GM18909 (cell line): ENCODE results near the gene CNTF.
"Not testable (repeated sequence)": the region's sequence is repeated elsewhere in the genome, so short reads cannot be mapped to it uniquely, and the experiment has no call there.

Experiments
- ATAC-seq: cut with Tn5 transposase; IDR thresholded peaks from one replicate; pipeline ENCODE4 v1.9.1; 2021; ENCODE audit warnings: mild to moderate bottlenecking; ENCODE audit not compliant: unreplicated experiment, poor library complexity

CNTF gene

DNA sequence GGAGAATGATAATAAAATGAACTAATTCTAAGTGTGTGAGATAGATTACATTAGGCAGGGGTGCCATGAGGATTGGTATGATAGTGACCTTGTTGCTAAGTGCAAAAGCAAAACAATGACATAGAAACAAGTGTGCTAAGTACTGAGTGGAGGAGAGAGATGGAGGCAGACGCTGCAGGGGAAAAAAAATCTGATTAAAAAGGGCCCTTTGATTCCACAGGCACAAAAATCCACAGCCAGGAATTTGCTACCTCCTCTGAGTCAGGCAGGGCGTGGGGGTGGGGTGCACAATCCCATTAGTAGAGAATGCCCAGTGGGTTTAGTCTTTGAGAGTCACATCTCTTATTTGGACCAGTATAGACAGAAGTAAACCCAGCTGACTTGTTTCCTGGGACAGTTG lies at the start of gene CNTF:
CNTF (plus strand) TSS at position 322 of the 400 bp plus-strand sequence. CDS start 88 bp downstream, outside the sequence.
- no peak for ATAC-seq

DNA sequence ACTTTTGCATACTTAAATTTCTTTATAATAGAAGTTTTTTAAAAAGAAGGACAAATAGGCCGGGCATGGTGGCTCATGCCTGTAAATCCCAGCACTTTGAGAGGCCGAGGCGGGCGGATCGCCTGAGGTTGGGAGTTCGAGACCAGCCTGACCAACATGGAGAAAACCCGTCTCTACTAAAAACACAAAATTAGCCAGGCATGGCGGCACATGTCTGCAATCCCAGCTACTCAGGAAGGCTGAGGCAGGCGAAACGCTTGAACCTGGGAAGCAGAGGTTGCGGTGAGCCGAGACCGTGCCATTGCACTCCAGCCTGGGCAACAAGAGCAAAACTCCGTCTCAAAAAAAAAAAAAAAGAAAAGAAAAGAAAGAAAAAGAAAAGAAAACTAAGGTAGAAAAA lies 49.6 kb upstream of the CNTF start:
- ATAC-seq, result not testable (repeated sequence)

DNA sequence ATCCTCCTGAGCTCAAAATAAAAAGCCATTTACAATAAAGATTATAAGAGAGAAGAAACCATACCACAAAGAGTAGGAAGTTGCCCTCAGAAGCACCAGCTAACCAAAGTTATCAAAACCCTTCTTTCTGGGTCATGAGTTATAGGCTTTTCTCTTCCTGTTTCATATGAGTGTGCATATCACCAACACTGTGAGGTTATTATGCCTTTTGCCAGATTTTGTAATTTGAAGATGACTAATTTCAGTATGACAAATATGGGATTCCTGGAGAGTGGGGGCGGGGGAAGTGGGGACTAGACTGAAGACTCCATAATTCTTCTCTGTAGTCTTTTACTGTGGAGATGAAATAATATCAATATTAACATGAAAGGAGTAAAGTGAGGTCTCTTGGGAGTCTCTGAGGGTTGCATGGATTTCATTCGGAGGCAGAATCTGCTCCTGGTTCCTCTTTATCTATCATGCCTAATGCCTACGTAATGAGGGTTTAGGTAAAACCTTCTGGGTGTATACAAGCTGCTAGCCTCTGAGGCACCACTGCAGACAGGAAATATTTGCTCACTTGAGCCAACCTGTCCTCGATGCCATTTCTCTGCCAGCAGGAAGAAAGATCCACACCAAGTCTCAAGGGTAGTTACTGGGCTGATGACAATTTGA lies 48.9 kb upstream of the CNTF start:
- peak; percentile 30 for ATAC-seq

DNA sequence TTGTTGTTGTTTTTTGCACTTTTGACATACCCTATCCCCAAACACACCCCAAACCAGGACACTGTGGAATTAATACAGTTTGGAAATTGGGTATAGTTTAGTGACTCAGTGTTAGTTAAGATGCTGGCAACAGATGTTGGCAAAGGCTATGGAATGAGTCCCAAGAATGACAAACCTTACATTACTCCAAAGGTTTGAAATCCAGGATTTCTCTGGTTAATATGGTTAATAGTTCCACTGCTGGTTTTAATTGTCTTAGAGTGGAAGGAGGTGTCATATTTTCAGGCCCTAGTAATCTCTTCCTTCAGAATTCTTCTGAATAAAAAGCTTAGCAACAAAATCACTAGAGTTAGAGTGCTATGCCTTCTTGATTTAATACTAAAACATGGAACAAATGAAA lies 47.6 kb upstream of the CNTF start:
- no peak for ATAC-seq

DNA sequence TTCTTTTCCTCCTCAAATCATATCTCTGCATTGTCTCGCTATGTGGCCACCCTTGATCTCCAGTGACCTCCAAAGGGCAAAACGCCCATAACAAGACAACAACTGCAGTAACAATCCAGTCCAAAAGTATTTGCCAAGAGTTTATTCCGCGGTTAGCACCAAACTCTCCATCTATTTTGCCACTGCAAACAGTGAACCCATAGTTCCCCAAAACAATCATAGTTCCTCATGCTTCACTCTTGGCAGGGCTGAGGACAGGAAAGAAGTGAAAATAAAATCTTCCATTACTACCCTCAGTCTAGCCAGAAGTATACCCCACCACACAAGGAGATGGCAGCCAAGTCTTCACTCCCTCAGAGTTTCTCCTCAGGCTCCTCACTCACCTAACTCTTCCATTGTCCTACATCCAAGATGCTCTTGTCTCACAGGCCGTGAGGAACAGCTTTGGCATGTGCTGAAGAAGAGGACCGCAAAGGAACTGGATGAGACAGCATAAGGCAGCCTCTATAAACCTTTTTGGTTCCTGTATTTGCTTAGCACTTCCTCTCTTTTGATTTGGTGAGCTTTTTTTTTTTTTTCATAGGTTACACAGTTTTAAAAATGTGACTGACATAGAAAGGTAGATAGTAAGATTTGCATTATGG lies 47.0 kb upstream of the CNTF start, which contains the start of gene LPXN:
LPXN (minus strand) TSS at position 480 of the 644 bp plus-strand sequence; CDS start at position 396, 84 bp downstream.
- no peak for ATAC-seq

DNA sequence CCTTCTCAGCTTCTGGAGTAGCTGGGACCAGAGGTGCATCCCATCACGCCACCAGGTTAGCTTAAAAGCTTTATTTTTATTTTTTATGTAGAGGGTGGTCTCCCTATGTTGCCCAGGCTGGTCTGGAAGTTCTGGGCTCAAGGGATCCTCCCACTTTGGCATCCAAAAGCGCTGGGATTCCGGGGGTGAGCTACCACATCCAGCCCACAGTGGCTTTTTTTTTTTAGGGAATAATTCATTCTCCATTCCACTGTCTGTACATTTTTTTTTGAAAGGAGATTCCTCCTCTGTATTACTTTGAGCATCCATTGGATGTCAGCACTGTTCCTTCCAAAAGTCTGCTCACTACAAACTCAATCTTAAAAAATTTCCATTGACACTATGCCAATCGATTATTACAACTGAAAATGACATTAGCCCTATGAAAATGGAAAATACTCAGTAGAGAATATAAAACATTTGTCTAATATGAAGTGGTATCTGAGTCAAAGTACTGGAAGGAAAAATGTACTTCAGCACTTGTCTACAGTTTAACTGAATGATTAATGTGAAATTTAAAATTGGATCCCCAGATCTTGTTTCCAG lies 45.5 kb upstream of the CNTF start:
- ATAC-seq, result no peak

GRCh38 chr11:58577555-58578135 lies 44.8 kb upstream of the CNTF start:
- ATAC-seq, result peak; percentile 57

- peak; percentile 22 for ATAC-seq
Observed at GRCh38 chr11:58578136-58578634, 44.3 kb upstream of the CNTF start.

DNA sequence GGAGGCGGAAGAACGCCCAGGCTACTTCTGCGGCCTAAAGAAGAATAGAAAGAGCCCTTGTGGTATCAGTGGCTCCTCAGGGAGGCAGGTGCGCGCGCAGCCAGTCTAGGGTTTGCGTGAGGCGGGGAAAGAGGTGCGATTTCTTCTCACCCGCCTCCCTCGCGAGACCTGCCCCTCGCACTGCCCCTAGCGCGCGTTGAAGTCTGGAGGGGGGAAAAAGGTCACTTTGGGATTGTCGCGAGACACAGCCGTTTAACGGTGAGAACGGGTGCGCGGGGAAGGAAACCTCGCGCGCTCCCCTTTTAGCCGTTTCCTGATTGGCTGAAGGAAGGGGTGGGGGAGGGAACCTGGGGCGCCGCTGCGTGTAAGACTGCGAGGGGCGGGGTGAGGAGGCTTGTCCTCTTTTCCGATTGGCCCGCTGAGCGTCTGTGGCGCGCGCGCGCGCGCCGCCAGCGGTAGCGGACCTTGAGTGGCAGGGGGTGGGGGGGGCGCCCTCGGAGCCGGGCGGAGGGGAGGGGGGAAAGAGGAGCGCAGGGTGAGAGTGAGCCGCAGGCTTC lies 43.8 kb upstream of the CNTF start, which contains the start of gene ZFP91:
ZFP91 (plus strand) TSS at position 429 of the 557 bp plus-strand sequence. CDS start 219 bp downstream, outside the sequence.
- ATAC-seq, result peak; percentile 38

- ATAC-seq, result peak; percentile 47
Observed at GRCh38 chr11:58579192-58580129, 43.0 kb upstream of the CNTF start.

DNA sequence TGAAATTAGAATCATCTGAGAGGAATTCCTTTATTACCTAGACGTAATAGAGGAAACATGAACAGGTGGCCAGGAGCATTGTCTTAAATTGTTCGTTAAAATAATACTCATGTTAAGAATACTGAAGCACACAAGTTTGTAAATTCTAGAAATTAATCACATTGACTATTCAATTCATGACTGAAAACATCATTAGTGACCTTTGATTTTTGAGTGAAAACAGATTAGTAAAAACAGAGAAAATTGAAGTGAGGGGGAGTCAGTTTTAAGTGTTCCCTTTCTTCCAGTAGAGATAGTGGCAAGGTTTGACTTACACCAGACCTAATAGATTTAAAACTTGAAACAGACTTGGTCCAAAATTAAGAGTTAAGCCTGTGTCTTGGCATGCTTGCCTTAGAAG lies 42.2 kb upstream of the CNTF start:
- ATAC-seq, result no peak

DNA sequence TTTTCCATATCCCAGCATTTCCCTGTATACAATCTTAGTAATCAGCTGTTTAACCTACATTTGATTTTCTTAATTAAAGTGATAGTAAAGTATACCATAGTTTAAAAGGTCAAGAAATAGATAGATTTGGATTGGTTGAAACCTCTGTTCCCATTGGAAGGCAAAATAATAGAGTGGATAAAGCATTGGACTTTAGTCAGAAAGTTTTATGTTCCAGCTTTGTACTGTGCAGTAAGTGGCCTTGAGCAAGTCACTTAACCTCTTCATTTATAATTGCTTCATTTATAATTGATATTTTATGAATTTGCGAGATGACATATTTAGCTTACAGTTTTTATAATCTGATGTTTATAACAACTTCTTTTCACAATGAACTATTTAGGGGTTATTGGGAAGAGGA lies 40.0 kb upstream of the CNTF start:
- no peak for ATAC-seq

GRCh38 chr11:58586998-58587397 lies 35.5 kb upstream of the CNTF start:
- no peak for ATAC-seq

GRCh38 chr11:58591659-58592058 lies 30.8 kb upstream of the CNTF start:
- no peak for ATAC-seq

DNA sequence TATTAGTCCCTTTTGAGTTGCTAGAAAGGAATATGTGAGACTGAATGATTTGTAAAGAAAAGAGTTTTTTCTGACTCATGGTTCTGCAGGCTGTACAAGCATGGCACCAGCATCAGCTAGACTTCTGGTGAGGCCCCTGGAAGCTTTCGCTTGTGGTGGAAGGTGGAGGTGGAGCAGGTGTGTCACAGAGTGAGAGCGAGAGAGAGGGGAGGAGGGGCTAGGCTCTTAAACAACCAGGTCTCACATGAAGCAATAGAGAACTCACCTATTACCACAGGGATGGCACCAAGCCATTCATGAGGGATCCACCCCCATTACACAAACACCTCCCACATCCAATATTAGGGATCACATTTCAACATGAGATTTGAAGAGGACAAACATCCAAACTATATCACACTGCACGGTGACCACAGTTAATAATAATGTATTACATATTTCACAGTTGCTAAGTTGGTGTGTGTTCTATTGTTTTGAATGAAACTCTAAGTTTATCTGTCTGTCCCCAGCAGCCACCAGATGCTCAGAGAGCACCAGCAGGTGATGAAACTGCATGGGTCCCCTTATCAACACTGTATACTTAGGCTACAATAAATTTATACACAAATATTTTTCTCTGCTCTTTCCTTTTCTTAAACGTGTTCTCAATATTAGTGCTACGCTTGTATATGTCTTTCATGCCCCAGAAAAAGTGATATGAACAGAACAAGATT lies 29.5 kb upstream of the CNTF start:
- no peak for ATAC-seq

- no peak for ATAC-seq
Observed at GRCh38 chr11:58594826-58595225, 27.6 kb upstream of the CNTF start.

GRCh38 chr11:58596621-58597020 lies 25.8 kb upstream of the CNTF start:
- no peak for ATAC-seq

DNA sequence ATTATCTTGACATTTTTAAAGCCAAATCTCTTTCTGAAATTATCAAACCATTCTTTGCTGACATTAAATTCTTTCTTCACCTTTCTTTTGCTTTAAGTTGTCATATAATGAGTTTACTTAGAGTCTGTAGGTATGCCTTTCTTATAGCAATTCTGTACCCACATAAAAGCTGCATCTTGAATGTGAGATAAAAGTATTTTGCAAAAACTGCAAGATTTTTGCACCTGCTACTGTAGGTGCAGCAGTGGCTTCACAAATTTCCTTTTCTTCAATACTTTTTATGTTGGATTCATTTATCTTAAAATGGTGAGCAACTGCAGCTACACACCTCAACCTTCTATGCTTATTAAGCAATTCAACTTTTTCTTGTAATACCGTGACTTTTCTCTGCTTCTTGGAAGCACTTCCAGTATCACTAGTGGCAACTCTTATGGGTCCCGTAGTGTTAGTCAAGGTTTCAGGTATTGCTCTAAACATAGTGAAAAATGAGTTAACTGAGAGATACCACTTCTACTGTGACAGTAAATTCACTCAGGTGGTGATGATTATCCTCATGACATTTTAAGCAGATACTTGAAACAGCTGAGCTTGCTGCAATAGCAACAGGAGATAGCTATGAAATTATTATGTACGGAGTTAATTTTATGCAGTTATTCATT lies 24.9 kb upstream of the CNTF start:
- no peak for ATAC-seq
